Measurements from ENCODE around the gene EDA. TPM values are rescaled to one million over a fixed set of nuclear protein-coding genes. Genes with fewer than 3 reads are reported as not detected.

The EDA gene
- total RNA-seq, 1 experiment from 2014 or later: 0.23 TPM

GRCh38 chrX:69603566-69604194 is 12.2 kb upstream of the EDA start:
- no peaks in the 10 kb centered on the region for H3K9me3 ChIP-seq (ENCODE audit: control insufficient read depth, insufficient read depth, low read depth, low read length)
- H3K4me3 ChIP-seq (ENCODE audit: low read depth in 2 of 2, low read length in 2 of 2): no peak overlapping the region
- intact Hi-C loops (cut with micrococcal nuclease; ENCODE audit: unreplicated experiment) (no loop called here), in situ Hi-C loops (cut with HindIII; ENCODE audit: low pct_unique_long_range_greater_than_20kb, low sequenced_read_pairs) (no loop called here)
- no TSS peak for BruUV-seq (replicated peaks)
- DNase-seq (ENCODE audit: low read depth, low spot score): no peak
- H3K27me3 ChIP-seq (ENCODE audit: control insufficient read depth, insufficient read depth, low read length): no peaks in the 10 kb centered on the region
- H3K4me1 ChIP-seq (ENCODE audit: control insufficient read depth, insufficient read depth, low read length): no peaks in the 10 kb centered on the region
- TF ChIP-seq CTCF (IDR thresholded peaks at IDR 0.05) (no peak), TCF7L2 (IDR thresholded peaks at IDR 0.05; ENCODE audit: low read depth, low read length) (no peak), REST (IDR thresholded peaks at IDR 0.05; ENCODE audit: insufficient read depth in 1 of 2, low read depth in 2 of 2, low read length in 1 of 2) (no peak), POLR2AphosphoS5 (IDR thresholded peaks at IDR 0.05; ENCODE audit: low read depth, low read length) (no peak), SIN3A (IDR thresholded peaks at IDR 0.05; ENCODE audit: borderline replicate concordance, insufficient read depth, low read depth, low read length) (no peak)
- ChIA-PET CTCF (no interaction called here), POLR2A (no interaction called here)
- no peak for ATAC-seq
- no peaks in the 10 kb centered on the region for H3K36me3 ChIP-seq (ENCODE audit: control insufficient read depth, insufficient read depth, low read length)
- no peak overlapping the region for H3K27ac ChIP-seq (ENCODE audit: low read length)

GRCh38 chrX:69605521-69605920 is 10.4 kb upstream of the EDA start:
- TF ChIP-seq SIN3A (IDR thresholded peaks at IDR 0.05; ENCODE audit: borderline replicate concordance, insufficient read depth, low read depth, low read length) (no peak), REST (IDR thresholded peaks at IDR 0.05; ENCODE audit: insufficient read depth in 1 of 2, low read depth in 2 of 2, low read length in 1 of 2) (no peak), POLR2AphosphoS5 (IDR thresholded peaks at IDR 0.05; ENCODE audit: low read depth, low read length) (no peak), TCF7L2 (IDR thresholded peaks at IDR 0.05; ENCODE audit: low read depth, low read length) (no peak), CTCF (IDR thresholded peaks at IDR 0.05) (no peak)
- Histone ChIP-seq H3K9me3 (ENCODE audit: control insufficient read depth, insufficient read depth, low read depth, low read length) (no peaks in the 10 kb centered on the region), H3K4me3 (ENCODE audit: low read depth in 2 of 2, low read length in 2 of 2) (no peak overlapping the region), H3K4me1 (ENCODE audit: control insufficient read depth, insufficient read depth, low read length) (no peaks in the 10 kb centered on the region), H3K27me3 (ENCODE audit: control insufficient read depth, insufficient read depth, low read length) (no peaks in the 10 kb centered on the region), H3K27ac (ENCODE audit: low read length) (no peak overlapping the region), H3K36me3 (ENCODE audit: control insufficient read depth, insufficient read depth, low read length) (no peaks in the 10 kb centered on the region)
- CTCF ChIA-PET: no interaction called here
- BruUV-seq (replicated peaks): no TSS peak
- DNase-seq (ENCODE audit: low read depth, low spot score) (no peak), ATAC-seq (no peak)
- intact Hi-C loops (cut with micrococcal nuclease; ENCODE audit: unreplicated experiment) (no loop called here), in situ Hi-C loops (cut with HindIII; ENCODE audit: low pct_unique_long_range_greater_than_20kb, low sequenced_read_pairs) (no loop called here)
- POLR2A ChIA-PET: no interaction called here

All from Panc1 (cell line).